ENCODE data around the gene CD44.

- no peak for TF ChIP-seq POLR2A (IDR thresholded peaks at IDR 0.05)
- TF ChIP-seq, protein P1, sequence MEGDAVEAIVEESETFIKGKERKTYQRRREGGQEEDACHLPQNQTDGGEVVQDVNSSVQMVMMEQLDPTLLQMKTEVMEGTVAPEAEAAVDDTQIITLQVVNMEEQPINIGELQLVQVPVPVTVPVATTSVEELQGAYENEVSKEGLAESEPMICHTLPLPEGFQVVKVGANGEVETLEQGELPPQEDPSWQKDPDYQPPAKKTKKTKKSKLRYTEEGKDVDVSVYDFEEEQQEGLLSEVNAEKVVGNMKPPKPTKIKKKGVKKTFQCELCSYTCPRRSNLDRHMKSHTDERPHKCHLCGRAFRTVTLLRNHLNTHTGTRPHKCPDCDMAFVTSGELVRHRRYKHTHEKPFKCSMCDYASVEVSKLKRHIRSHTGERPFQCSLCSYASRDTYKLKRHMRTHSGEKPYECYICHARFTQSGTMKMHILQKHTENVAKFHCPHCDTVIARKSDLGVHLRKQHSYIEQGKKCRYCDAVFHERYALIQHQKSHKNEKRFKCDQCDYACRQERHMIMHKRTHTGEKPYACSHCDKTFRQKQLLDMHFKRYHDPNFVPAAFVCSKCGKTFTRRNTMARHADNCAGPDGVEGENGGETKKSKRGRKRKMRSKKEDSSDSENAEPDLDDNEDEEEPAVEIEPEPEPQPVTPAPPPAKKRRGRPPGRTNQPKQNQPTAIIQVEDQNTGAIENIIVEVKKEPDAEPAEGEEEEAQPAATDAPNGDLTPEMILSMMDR (IDR thresholded peaks at IDR 0.05 in 4 of 5, conservative IDR thresholded peaks at IDR 0.05 in 1 of 5), result no peak
Measured at GRCh38 chr11:35248558-35249323, 109.8 kb downstream of the CD44 start.

Data from gastrocnemius medialis (tissue), 4 donors.